ES-I3 (cell line): ENCODE measurements around the gene PHOX2B.

ENCODE experiments used
- H3K36me3 ChIP-seq: 2 replicates; pipeline ENCODE4 v1.6.1; 2013; ENCODE audit warnings: mild to moderate bottlenecking, low read length, control low read depth, moderate library complexity; ENCODE audit not compliant: insufficient read depth
- H3K4me1 ChIP-seq: 2 replicates; pipeline ENCODE4 v1.6.1; 2013; ENCODE audit warnings: mild to moderate bottlenecking, control low read depth, low read length; ENCODE audit not compliant: insufficient read depth
- H3K9ac ChIP-seq: 2 replicates; pipeline ENCODE4 v1.6.1; 2013; ENCODE audit warnings: low read depth, mild to moderate bottlenecking, low read length, moderate library complexity
- H3K9me3 ChIP-seq: 2 replicates; pipeline ENCODE4 v1.6.1; 2013; ENCODE audit warnings: mild to moderate bottlenecking, low read length, moderate library complexity; ENCODE audit not compliant: control insufficient read depth, insufficient read depth

PHOX2B gene

GRCh38 chr4:41752081-41752836 lies 3.7 kb upstream of the PHOX2B start:
- H3K36me3 ChIP-seq = no peaks in the 10 kb centered on the region
- no peaks in the 10 kb centered on the region for H3K9me3 ChIP-seq
- H3K9ac ChIP-seq = peak overlapping the region; percentile 34; the same call in 1 of the 2 replicates
- H3K4me1 ChIP-seq = peaks cover 15% of the 10 kb centered on the region; the same call in 1 of the 2 replicates

GRCh38 chr4:41751449-41752061 lies 3.0 kb upstream of the PHOX2B start:
- H3K4me1 ChIP-seq = peaks cover 18% of the 10 kb centered on the region
- no peaks in the 10 kb centered on the region for H3K9me3 ChIP-seq
- peak overlapping the region; percentile 34; the same call in 1 of the 2 replicates for H3K9ac ChIP-seq
- no peaks in the 10 kb centered on the region for H3K36me3 ChIP-seq

DNA sequence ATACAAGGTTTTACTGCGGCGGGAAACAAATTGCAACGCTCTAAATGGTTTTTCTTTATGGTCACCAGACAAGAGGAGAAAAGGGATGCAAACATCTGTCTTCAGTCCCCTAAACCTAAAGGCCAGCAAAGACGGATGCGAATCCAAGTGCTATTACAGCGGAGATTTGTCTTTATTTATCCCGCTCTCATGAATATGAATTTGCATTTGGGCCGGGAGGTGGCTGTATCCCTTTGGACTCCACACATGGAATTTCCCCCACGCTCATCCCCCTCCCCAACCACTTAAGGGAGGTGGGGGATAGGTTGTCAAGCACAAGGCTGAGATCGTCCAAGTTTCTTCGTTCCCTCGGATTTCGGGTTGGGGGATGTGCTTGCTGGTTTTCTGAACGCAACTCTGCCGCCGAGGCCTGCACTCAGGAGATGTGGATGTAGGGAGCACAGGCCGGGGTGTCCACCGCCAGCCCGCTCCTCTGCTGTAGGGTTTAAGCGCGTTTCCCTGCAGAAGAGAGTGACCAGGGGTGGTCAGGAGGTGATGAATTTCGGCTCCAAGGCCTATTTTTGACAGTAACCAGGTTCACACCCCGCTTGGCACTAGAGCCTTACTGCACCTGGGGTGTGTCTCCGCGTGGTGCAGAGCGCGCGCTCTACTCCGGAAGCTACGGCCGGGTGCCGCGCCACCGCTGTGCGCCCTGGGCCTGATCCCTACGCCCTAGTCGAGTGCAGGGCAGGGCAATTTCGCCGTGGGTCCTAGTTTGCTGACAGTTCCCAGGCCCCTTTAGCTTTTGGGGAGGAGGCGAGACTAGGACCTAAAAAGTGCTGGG lies 2.3 kb upstream of the PHOX2B start:
- Histone ChIP-seq H3K9me3 (no peaks in the 10 kb centered on the region), H3K4me1 (peaks cover 18% of the 10 kb centered on the region), H3K36me3 (no peaks in the 10 kb centered on the region), H3K9ac (peak overlapping the region; percentile 34; the same call in 1 of the 2 replicates)

GRCh38 chr4:41750121-41750625 lies 1.6 kb upstream of the PHOX2B start:
- Histone ChIP-seq H3K4me1 (peaks cover 18% of the 10 kb centered on the region), H3K36me3 (no peaks in the 10 kb centered on the region), H3K9ac (no peak overlapping the region), H3K9me3 (no peaks in the 10 kb centered on the region)

DNA sequence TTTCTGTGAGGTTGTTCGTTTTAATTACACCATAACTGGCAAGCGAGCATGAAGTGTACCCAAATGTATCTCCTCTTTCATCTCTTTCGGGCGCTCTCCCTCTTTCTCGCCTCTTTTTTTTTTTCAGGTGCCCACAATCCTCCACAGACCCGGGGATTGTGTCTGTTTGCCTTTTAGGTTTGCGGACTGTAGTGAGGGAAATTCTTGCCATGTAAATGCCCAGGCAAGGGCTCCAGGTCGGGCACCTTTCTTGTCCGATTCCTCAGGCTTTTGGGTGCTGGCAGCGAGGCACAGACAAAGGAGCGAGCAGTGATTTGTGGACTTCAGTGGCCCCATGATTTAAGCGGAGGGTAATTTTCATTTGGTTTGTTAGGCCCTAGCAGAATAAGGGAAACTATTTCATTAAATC lies 1.1 kb upstream of the PHOX2B start:
- no peaks in the 10 kb centered on the region for H3K9me3 ChIP-seq
- H3K36me3 ChIP-seq = no peaks in the 10 kb centered on the region

GRCh38 chr4:41748074-41748570 lies 403 bp downstream of the PHOX2B start:
- Histone ChIP-seq H3K9ac (no peak overlapping the region), H3K36me3 (no peaks in the 10 kb centered on the region), H3K9me3 (no peaks in the 10 kb centered on the region), H3K4me1 (peaks cover 18% of the 10 kb centered on the region)

More for the DNA sequence above, 1.1 kb upstream of the PHOX2B start:
- H3K4me1 ChIP-seq = peaks cover 18% of the 10 kb centered on the region
- H3K9ac ChIP-seq = no peak overlapping the region

GRCh38 chr4:41747230-41748055 lies 1.1 kb downstream of the PHOX2B start:
- Histone ChIP-seq H3K9me3 (no peaks in the 10 kb centered on the region), H3K9ac (no peak overlapping the region), H3K4me1 (peaks cover 18% of the 10 kb centered on the region)

DNA sequence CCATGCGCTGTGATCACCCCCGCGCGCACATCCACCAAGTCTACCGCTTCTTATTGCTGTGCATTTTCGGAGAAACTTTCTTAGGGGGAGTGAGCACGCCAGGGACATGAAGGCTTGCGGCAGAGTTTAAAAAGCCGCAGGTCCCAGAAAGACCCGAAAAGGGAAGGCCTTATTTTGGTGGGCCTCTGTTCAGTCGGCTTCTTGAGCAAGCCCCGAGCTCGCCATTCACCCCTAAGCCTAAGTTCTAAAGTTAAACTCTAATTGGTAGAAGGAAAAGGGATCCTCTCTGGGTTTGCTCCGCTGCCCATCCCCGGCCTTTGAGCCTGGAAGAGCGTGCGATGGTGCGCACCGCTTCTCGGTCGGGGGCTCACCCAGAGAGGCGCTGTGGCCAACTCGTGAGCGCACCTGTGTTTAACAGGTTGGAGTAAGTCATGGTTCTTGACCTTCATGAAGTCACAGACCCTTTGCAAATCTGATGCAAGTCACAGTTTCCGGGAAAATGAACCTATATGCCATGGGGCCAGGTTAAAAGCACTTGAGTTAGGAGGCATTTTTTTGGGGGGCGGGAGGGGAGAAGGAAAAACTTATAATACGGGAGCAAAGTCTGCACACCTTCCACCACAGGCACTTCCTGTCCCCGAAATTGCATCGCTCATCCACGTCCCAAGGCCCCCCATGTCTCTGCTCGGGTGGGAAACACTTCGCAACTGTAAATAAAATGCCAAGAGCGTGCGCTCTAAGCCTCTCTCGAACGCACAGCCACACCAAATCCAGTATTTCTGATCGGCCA lies 1.9 kb downstream of the PHOX2B start:
- H3K9me3 ChIP-seq = no peaks in the 10 kb centered on the region
- no peaks in the 10 kb centered on the region for H3K36me3 ChIP-seq
- H3K4me1 ChIP-seq = peaks cover 13% of the 10 kb centered on the region
- peak overlapping the region; percentile 21; the same call in 1 of the 2 replicates for H3K9ac ChIP-seq

More at GRCh38 chr4:41747230-41748055, 1.1 kb downstream of the PHOX2B start:
- H3K36me3 ChIP-seq = no peaks in the 10 kb centered on the region

DNA sequence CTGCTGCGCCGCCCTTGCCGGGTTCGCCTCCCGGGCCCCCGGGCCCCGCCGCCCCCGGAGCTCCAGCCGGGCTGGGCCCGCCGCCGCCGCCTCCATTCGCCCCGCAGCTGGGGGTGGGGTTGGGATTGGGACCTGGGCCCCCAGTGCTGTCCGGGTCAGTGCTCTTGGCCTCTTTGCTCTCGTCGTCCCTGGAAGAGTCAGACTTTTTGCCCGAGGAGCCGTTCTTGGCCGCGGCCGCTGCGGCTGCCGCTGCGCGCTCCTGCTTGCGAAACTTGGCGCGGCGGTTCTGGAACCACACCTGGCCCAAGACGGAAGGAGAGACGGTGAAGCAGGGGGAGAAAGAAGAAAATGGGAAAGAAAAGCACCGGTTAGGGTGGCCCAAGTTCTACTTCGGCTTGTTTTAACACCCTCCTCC lies 2.5 kb downstream of the PHOX2B start:
- H3K9ac ChIP-seq = peak overlapping the region; percentile 21; the same call in 1 of the 2 replicates
- H3K9me3 ChIP-seq = no peaks in the 10 kb centered on the region
- no peaks in the 10 kb centered on the region for H3K36me3 ChIP-seq
- peaks cover 13% of the 10 kb centered on the region for H3K4me1 ChIP-seq

GRCh38 chr4:41745292-41746024 lies 3.1 kb downstream of the PHOX2B start:
- no peaks in the 10 kb centered on the region for H3K9me3 ChIP-seq

DNA sequence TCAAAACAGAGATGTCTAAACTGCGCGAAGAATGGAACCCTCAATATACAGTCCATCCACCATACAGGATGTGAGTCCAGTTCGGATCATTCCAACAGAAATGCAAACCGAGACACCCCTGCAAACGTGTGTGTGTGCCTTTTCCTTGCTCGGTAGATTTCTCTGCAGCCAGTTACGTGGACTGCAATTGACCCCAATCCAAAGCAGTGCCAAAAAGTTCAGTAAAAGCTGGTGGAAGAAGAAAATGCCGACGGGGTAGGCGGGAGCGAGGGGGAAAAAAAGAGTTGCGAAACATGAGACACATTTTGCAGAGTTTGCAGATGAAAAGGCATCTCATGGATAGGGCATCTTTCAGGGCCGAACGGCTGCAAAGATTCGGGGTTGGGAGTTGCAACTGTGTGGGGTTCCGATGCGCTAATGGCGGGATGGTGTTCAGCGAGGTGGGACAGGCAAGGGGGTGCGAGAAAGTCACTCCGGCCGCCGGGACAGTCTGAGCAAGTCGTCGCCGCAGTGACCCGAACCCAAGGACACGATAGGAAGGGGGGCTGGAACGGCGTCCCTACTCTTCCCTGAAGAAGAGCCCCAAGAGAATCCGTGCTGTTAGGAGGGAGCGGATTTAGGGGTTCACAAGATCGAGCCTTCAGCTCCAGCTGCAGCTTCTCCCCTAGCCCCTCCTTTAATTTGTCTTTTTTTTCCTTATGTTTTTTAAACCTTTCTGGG lies 3.8 kb downstream of the PHOX2B start:
- Histone ChIP-seq H3K4me1 (peaks cover 9% of the 10 kb centered on the region), H3K9ac (no peak overlapping the region), H3K36me3 (no peaks in the 10 kb centered on the region), H3K9me3 (no peaks in the 10 kb centered on the region)

More at GRCh38 chr4:41745292-41746024, 3.1 kb downstream of the PHOX2B start:
- Histone ChIP-seq H3K4me1 (peaks cover 13% of the 10 kb centered on the region), H3K36me3 (no peaks in the 10 kb centered on the region), H3K9ac (peak overlapping the region; percentile 10; the same call in 1 of the 2 replicates)

DNA sequence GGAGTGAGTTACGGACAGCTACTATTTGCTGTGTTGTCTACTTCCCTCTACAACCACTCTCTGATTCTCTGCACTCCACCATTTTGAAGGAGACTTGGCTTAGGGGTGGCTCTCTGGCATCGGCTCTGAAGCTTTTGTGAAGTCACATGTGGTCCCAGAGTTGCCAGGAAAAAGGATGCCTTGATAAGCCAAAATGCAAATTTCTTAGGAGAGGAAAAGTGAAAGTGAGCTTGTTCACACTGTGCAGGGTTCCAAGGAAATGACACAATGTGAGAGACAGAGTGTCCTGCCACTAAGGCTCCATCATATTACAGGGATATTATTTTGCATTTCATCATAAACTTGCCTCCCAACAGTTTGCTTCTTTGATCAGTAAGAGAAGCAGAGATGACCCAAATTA lies 7.2 kb downstream of the PHOX2B start:
- H3K9me3 ChIP-seq = no peaks in the 10 kb centered on the region
- H3K4me1 ChIP-seq = no peaks in the 10 kb centered on the region; the same call in 1 of the 2 replicates
- no peak overlapping the region for H3K9ac ChIP-seq
- no peaks in the 10 kb centered on the region for H3K36me3 ChIP-seq
